ENCODE measurements around the gene PRTFDC1. TPM values are rescaled to one million over a fixed set of nuclear protein-coding genes. Genes with fewer than 3 reads are reported as not detected.

Gene PRTFDC1
- total RNA-seq, 2 donors from 2014 or later: 0.80 to 2.0 TPM

- no peak for DNase-seq (ENCODE audit: low spot score)
- intact Hi-C loops (cut with DNase I): loop anchor here (5.0 kb wide), 2 partner anchors 64 to 231 kb away; partner anchors contain the start of genes ARHGAP21, ENKUR and THNSL1
- H3K27ac ChIP-seq: peak overlapping the region in 1 of 2 donors; percentile 69
- H3K4me1 ChIP-seq (replicated peaks): no peaks in the 10 kb centered on the region
- H3K36me3 ChIP-seq: no peaks in the 10 kb centered on the region
- H3K9me3 ChIP-seq: no peaks in the 10 kb centered on the region
- WGBS: 64% methylated on average over 11 of the region's 11 CpGs
- no peak for TF ChIP-seq POLR2A (IDR thresholded peaks at IDR 0.05)
- TF ChIP-seq CTCF (IDR thresholded peaks at IDR 0.05): no peak
- TF ChIP-seq POLR2AphosphoS5 (IDR thresholded peaks at IDR 0.05): no peak
- no peak overlapping the region for H3K4me3 ChIP-seq
- H3K27me3 ChIP-seq (replicated peaks; ENCODE audit: insufficient read depth): no peaks in the 10 kb centered on the region
Measured at GRCh38 chr10:24953675-24954074, 1.3 kb upstream of the PRTFDC1 start.

- peak in 2 of 4 experiments; percentile 21 to 50 for TF ChIP-seq CTCF (IDR thresholded peaks at IDR 0.05)
- no peak for TF ChIP-seq POLR2A (IDR thresholded peaks at IDR 0.05)
- peak overlapping the region; percentile 69 to 70 for H3K27ac ChIP-seq
- peak overlapping the region; percentile 48 to 54 for H3K4me3 ChIP-seq
- WGBS: 4% methylated on average over 30 of the region's 53 CpGs
- no peaks in the 10 kb centered on the region for H3K36me3 ChIP-seq
- no peaks in the 10 kb centered on the region for H3K4me1 ChIP-seq (replicated peaks)
- no peaks in the 10 kb centered on the region for H3K9me3 ChIP-seq
- intact Hi-C loops (cut with DNase I): loop anchor here (5.0 kb wide), 2 partner anchors 64 to 231 kb away; partner anchors contain the start of genes ARHGAP21, ENKUR and THNSL1
- peak; percentile 12 for DNase-seq (ENCODE audit: low spot score)
- H3K27me3 ChIP-seq (replicated peaks; ENCODE audit: insufficient read depth): no peaks in the 10 kb centered on the region
Measured at GRCh38 chr10:24952707-24953645, 570 bp upstream of the PRTFDC1 start.

- Histone ChIP-seq H3K4me3 (peak overlapping the region; percentile 48 to 54), H3K27me3 (replicated peaks; ENCODE audit: insufficient read depth) (no peaks in the 10 kb centered on the region), H3K27ac (peak overlapping the region; percentile 69 to 70), H3K9me3 (no peaks in the 10 kb centered on the region), H3K36me3 (no peaks in the 10 kb centered on the region), H3K4me1 (replicated peaks) (no peaks in the 10 kb centered on the region)
- intact Hi-C loops (cut with DNase I): loop anchor here (5.0 kb wide), 2 partner anchors 66 to 229 kb away; partner anchors contain the start of genes ARHGAP21, ENKUR and THNSL1
- no peak for DNase-seq (ENCODE audit: low spot score)
- no peak for TF ChIP-seq POLR2AphosphoS5 (IDR thresholded peaks at IDR 0.05)
- TF ChIP-seq POLR2A (IDR thresholded peaks at IDR 0.05): no peak
- no peak for TF ChIP-seq CTCF (IDR thresholded peaks at IDR 0.05)
- WGBS: 38% methylated on average over 10 of the region's 10 CpGs
Measured at GRCh38 chr10:24951201-24952142, 934 bp downstream of the PRTFDC1 start.

GRCh38 chr10:24950439-24950838, 2.0 kb downstream of the PRTFDC1 start:
- Histone ChIP-seq H3K9me3 (no peaks in the 10 kb centered on the region), H3K27me3 (replicated peaks; ENCODE audit: insufficient read depth) (no peaks in the 10 kb centered on the region), H3K4me1 (replicated peaks) (no peaks in the 10 kb centered on the region), H3K4me3 (no peak overlapping the region), H3K27ac (no peak overlapping the region), H3K36me3 (no peaks in the 10 kb centered on the region)
- DNase-seq (ENCODE audit: low spot score): no peak
- intact Hi-C loops (cut with DNase I): loop anchor here (5.0 kb wide), 2 partner anchors 67 to 228 kb away; partner anchors contain the start of genes ARHGAP21, ENKUR and THNSL1
- 78% methylated on average over 5 of the region's 5 CpGs for WGBS
- TF ChIP-seq CTCF (IDR thresholded peaks at IDR 0.05) (no peak), POLR2A (IDR thresholded peaks at IDR 0.05) (no peak), POLR2AphosphoS5 (IDR thresholded peaks at IDR 0.05) (no peak)
